K562 (cell line): ENCODE measurements around the gene TUT1. TPM values are rescaled to one million over a fixed set of nuclear protein-coding genes. Genes with fewer than 3 reads are reported as not detected.

Source experiments
- ARID2 ChIP-seq: fragments of 450-650 bp; IDR thresholded peaks from 2 replicates; pipeline ENCODE4 v1.6.1; 2017; ENCODE audit warnings: antibody characterized with exemption, mild to moderate bottlenecking
- CBFB ChIP-seq: sonication (generic); formaldehyde crosslinking; IDR thresholded peaks from 2 replicates; pipeline ENCODE4 v1.4.0; 2020; ENCODE audit warnings: mild to moderate bottlenecking, missing genetic modification reagents
- CREB3 ChIP-seq: fragments of 450-650 bp; conservative IDR thresholded peaks from 2 replicates; pipeline ENCODE4 v1.6.1; 2016; ENCODE audit warnings: missing genetic modification characterization, low read depth, mild to moderate bottlenecking, missing compliant biosample characterization, moderate library complexity
- DMBX1 ChIP-seq: fragments of 250-450 bp; sonication (Bioruptor Pico); IDR thresholded peaks from 2 replicates; pipeline ENCODE4 v1.8.0; 2022; ENCODE audit warnings: inconsistent platforms, mild to moderate bottlenecking, moderate library complexity, borderline replicate concordance
- HNRNPH1 ChIP-seq: fragments of 200-400 bp; formaldehyde crosslinking; optimal IDR thresholded peaks from 2 replicates; pipeline ENCODE3; 2017; ENCODE audit warnings: low read depth, mild to moderate bottlenecking, low read length, moderate library complexity
- HNRNPLL ChIP-seq: fragments of 200-400 bp; formaldehyde crosslinking; IDR thresholded peaks from 2 replicates; pipeline ENCODE4 v1.6.1; 2017; ENCODE audit warnings: low read length, low read depth, mild to moderate bottlenecking; ENCODE audit not compliant: poor library complexity, severe bottlenecking
- PHF21A ChIP-seq: fragments of 450-650 bp; IDR thresholded peaks from 2 replicates; pipeline ENCODE4 v1.6.1; 2017; ENCODE audit warnings: low read depth, borderline replicate concordance
- POLR3G ChIP-seq: IDR thresholded peaks from 2 replicates; pipeline ENCODE4 v1.6.1; 2011; ENCODE audit not compliant: insufficient read length, insufficient replicate concordance; ENCODE audit errors: extremely low read depth
- TEAD2 ChIP-seq: fragments of 450-650 bp; IDR thresholded peaks from 2 replicates; pipeline ENCODE4 v1.6.1; 2016; ENCODE audit warnings: missing genetic modification characterization, control low read depth, missing compliant biosample characterization
- VEZF1 ChIP-seq: fragments of 200-800 bp; sonication (Bioruptor generic); IDR thresholded peaks from 2 replicates; pipeline ENCODE4 v1.6.1; 2017; ENCODE audit warnings: missing genetic modification characterization, missing compliant biosample characterization
- ZNF133 ChIP-seq: fragments of 250-450 bp; sonication (Bioruptor Pico); IDR thresholded peaks from 2 replicates; pipeline ENCODE4 v1.4.0; 2020; ENCODE audit warnings: mild to moderate bottlenecking
- ZNF518B ChIP-seq: fragments of 250-450 bp; sonication (Bioruptor Pico); IDR thresholded peaks from 2 replicates; pipeline ENCODE4 v1.5.0; 2021; ENCODE audit warnings: mild to moderate bottlenecking, moderate library complexity
- ZSCAN32 ChIP-seq: fragments of 450-650 bp; formaldehyde crosslinking; IDR thresholded peaks from 2 replicates; pipeline ENCODE4 v1.4.0; 2020; ENCODE audit warnings: mild to moderate bottlenecking, moderate library complexity
- polyA plus RNA-seq, 8 experiments: library from polyadenylated mRNA; depleted of rRNA in 4 of 8; stranded (reverse) in 5 of 8; unstranded in 3 of 8; fragments of >200 nt; fragmentation: Nextera tagmentation in 2 of 8; fragmentation: Illumina TruSeq in 1 of 8; extraction: Ambion mirVana in 2 of 8; extraction: Trizol in 1 of 8; gene quantifications; 2 replicates each; pipeline versions ENCODE4 v1.2.1 to v1.2.3, GENCODE V29; 2011 to 2014; ENCODE audit warnings: inconsistent platforms in 1 of 8, missing spikeins in 1 of 8
- total RNA-seq, 7 experiments: library from RNA; depleted of rRNA in 6 of 7; stranded (reverse); fragments of >200 nt in 6 of 7; fragmentation: Illumina TruSeq in 2 of 7; extraction: Trizol in 2 of 7; gene quantifications; 2 replicates each; pipeline versions ENCODE4 v1.2.1 to v1.2.3, GENCODE V29; 2011 to 2021; ENCODE audit warnings: low replicate concordance in 1 of 7
- TF ChIP-seq, protein P1 (sequence below): sonication (generic); IDR thresholded peaks from 2 replicates; pipeline ENCODE4 v1.6.1; 2016
- TF ChIP-seq, protein P2 (sequence below): fragments of 450-650 bp; conservative IDR thresholded peaks from 2 replicates; pipeline ENCODE4 v1.6.1; 2016; ENCODE audit warnings: missing genetic modification characterization, low read depth, mild to moderate bottlenecking, control low read depth, missing compliant biosample characterization

Gene TUT1
- total and polyA plus RNA-seq, 9 of the 15 experiments (the other 6 are each of a cell fraction or from before 2014, with no cell fraction given): 0.66 to 44.3 (median 15.7) TPM

- TF ChIP-seq, protein P1, sequence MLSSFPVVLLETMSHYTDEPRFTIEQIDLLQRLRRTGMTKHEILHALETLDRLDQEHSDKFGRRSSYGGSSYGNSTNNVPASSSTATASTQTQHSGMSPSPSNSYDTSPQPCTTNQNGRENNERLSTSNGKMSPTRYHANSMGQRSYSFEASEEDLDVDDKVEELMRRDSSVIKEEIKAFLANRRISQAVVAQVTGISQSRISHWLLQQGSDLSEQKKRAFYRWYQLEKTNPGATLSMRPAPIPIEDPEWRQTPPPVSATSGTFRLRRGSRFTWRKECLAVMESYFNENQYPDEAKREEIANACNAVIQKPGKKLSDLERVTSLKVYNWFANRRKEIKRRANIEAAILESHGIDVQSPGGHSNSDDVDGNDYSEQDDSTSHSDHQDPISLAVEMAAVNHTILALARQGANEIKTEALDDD: no peak
- TF ChIP-seq ZNF518B (CRISPR knock-in tag): no peak
- no peak for TF ChIP-seq POLR3G
- no peak for TF ChIP-seq ZSCAN32 (CRISPR knock-in tag)
- no peak for TF ChIP-seq VEZF1 (CRISPR knock-in tag)
- TF ChIP-seq HNRNPH1: no peak
- no peak for TF ChIP-seq TEAD2 (tag)
- TF ChIP-seq CREB3: no peak
- no peak for TF ChIP-seq PHF21A
- no peak for TF ChIP-seq ZNF133 (CRISPR knock-in tag)
- TF ChIP-seq DMBX1 (CRISPR knock-in tag): no peak
- no peak for TF ChIP-seq HNRNPLL
- TF ChIP-seq, protein P2, sequence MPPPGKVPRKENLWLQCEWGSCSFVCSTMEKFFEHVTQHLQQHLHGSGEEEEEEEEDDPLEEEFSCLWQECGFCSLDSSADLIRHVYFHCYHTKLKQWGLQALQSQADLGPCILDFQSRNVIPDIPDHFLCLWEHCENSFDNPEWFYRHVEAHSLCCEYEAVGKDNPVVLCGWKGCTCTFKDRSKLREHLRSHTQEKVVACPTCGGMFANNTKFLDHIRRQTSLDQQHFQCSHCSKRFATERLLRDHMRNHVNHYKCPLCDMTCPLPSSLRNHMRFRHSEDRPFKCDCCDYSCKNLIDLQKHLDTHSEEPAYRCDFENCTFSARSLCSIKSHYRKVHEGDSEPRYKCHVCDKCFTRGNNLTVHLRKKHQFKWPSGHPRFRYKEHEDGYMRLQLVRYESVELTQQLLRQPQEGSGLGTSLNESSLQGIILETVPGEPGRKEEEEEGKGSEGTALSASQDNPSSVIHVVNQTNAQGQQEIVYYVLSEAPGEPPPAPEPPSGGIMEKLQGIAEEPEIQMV (tag): no peak
- peak; percentile 34; the same call in 1 of the 2 replicates for TF ChIP-seq ARID2
- TF ChIP-seq CBFB: no peak
Observed at GRCh38 chr11:62611705-62612365, 20.5 kb upstream of the TUT1 start (continued).
